Calu3 (cell line): ENCODE data around the gene NAV2. TPM values are rescaled to one million over a fixed set of nuclear protein-coding genes. Genes with fewer than 3 reads are reported as not detected.

Experiments
- BruUV-seq: library from RNA; stranded (reverse); fragments of 400-500 nt; replicated peaks from 2 replicates; lab custom pipeline; 2021; lab: Mats Ljungman, UMichigan
- CTCF ChIA-PET: fragments of 300-600 bp; sonication (Branson Sonifier 250); formaldehyde crosslinking; loops from one replicate; lab custom pipeline; 2022; ENCODE audit warnings: antibody characterized with exemption; lab: Charles Lee
- DNase-seq: peaks from one replicate; pipeline ENCODE4 v3.0.0; 2022
- H3K27ac Mint-ChIP-seq: one replicate; pipeline ENCODE4 v1.8.0; 2022; ENCODE audit warnings: mixed read lengths; ENCODE audit not compliant: unreplicated experiment
- H3K27me3 Mint-ChIP-seq: one replicate; pipeline ENCODE4 v1.8.0; 2022; ENCODE audit warnings: mixed read lengths; ENCODE audit not compliant: unreplicated experiment
- H3K36me3 Mint-ChIP-seq: one replicate; pipeline ENCODE4 v1.8.0; 2022; ENCODE audit warnings: mild to moderate bottlenecking, moderate library complexity, mixed read lengths; ENCODE audit not compliant: insufficient read depth, unreplicated experiment
- H3K4me1 Mint-ChIP-seq: one replicate; pipeline ENCODE4 v1.8.0; 2022; ENCODE audit warnings: mild to moderate bottlenecking, low read depth, mixed read lengths; ENCODE audit not compliant: unreplicated experiment
- H3K4me3 Mint-ChIP-seq: one replicate; pipeline ENCODE4 v1.8.0; 2022; ENCODE audit warnings: mild to moderate bottlenecking, low read depth, moderate library complexity, mixed read lengths; ENCODE audit not compliant: unreplicated experiment
- H3K9me3 Mint-ChIP-seq: one replicate; pipeline ENCODE4 v1.8.0; 2022; ENCODE audit warnings: low read depth, mixed read lengths; ENCODE audit not compliant: unreplicated experiment
- intact Hi-C: fragments of 100-400 bp; cut with micrococcal nuclease; formaldehyde crosslinking; loops from one replicate; pipeline ENCODE4 v1.10.0; 2022; ENCODE audit not compliant: unreplicated experiment
- total RNA-seq: library from RNA; stranded (reverse); gene quantifications from 2 replicates; pipeline ENCODE4 v1.2.3, GENCODE V29; 2022
- TF ChIP-seq, protein P1 (sequence below): fragments of 200-600 bp; IDR thresholded peaks from one replicate; pipeline ENCODE4 v1.8.0; 2022; ENCODE audit warnings: antibody characterized with exemption; ENCODE audit not compliant: unreplicated experiment

Gene NAV2
- total RNA-seq, 1 experiment from 2014 or later, result 21.4 TPM

DNA sequence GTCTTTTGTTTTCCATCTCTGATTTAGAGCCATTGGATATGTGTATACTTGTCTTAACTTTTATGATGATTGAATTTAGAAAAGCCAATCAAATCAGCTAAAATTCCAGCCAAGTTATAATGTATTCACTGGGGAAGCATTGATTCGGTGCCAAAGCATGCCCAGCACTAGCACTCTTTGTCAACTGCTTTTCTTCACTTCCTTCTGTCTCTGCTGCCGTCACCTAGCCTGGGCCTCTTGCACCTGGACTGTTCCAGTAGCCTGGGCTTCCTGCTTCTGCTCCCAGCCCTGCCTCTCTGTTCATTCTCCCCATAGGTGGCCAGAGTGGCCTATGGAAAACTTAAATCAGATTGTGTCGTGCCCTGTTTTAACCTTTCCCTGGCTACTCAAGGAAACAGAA lies 80.7 kb downstream of the NAV2 start:
- no peaks in the 10 kb centered on the region for H3K36me3 Mint-ChIP-seq
- intact Hi-C loops, result no loop called here

DNA sequence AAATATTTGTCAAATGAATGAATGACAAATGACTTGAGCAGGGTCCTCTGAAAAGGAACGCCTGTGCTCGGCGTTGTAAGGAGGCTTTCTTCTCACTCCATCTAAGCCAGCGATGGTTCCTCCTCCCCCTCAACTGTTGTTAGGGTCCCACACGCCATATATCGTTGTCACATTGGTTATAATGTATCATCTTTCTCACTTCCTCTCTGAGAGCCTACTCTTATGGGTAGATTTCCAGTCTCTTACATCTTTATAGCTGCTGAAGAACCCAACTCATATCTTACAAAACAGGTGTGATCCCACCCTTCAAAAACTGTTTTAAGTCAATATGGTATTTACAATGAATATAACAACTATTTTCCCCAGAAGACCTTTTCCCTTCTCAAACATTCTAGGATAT lies 81.5 kb downstream of the NAV2 start:
- BruUV-seq, result no TSS peak
- H3K4me3 Mint-ChIP-seq, result no peak overlapping the region

More for the DNA sequence above, 80.7 kb downstream of the NAV2 start:
- DNase-seq, result no peak
- peaks cover 9% of the 10 kb centered on the region for H3K4me1 Mint-ChIP-seq
- H3K27ac Mint-ChIP-seq, result no peak overlapping the region
- H3K27me3 Mint-ChIP-seq, result peaks cover 10% of the 10 kb centered on the region
- BruUV-seq, result no TSS peak
- no peaks in the 10 kb centered on the region for H3K9me3 Mint-ChIP-seq
- CTCF ChIA-PET, result no interaction called here
- TF ChIP-seq, protein P1, sequence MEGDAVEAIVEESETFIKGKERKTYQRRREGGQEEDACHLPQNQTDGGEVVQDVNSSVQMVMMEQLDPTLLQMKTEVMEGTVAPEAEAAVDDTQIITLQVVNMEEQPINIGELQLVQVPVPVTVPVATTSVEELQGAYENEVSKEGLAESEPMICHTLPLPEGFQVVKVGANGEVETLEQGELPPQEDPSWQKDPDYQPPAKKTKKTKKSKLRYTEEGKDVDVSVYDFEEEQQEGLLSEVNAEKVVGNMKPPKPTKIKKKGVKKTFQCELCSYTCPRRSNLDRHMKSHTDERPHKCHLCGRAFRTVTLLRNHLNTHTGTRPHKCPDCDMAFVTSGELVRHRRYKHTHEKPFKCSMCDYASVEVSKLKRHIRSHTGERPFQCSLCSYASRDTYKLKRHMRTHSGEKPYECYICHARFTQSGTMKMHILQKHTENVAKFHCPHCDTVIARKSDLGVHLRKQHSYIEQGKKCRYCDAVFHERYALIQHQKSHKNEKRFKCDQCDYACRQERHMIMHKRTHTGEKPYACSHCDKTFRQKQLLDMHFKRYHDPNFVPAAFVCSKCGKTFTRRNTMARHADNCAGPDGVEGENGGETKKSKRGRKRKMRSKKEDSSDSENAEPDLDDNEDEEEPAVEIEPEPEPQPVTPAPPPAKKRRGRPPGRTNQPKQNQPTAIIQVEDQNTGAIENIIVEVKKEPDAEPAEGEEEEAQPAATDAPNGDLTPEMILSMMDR, result no peak
- no peak overlapping the region for H3K4me3 Mint-ChIP-seq

DNA sequence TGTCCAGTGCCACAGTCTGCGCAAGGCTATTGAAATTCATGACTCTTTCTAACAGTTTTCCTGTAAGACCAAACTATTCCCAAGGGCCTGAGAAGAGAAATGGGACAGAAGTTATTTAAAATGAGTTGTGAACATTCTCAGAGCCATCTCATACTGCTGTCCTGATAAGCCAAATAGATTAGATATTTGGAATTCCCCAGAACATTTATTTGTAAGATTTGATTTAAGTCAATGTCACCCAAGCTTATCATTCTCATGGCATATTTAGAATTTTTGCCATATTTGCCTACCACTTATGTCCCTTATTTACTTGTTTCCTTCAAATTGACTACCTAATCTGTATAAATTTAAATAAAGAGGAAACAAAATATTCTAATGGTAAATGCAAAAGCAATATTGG lies 82.4 kb downstream of the NAV2 start:
- H3K27ac Mint-ChIP-seq, result no peak overlapping the region
- intact Hi-C loops, result no loop called here
- no TSS peak for BruUV-seq
- TF ChIP-seq, protein P1, result no peak
- no peak for DNase-seq
- H3K9me3 Mint-ChIP-seq, result no peaks in the 10 kb centered on the region
- peaks cover 10% of the 10 kb centered on the region for H3K4me1 Mint-ChIP-seq
- no peaks in the 10 kb centered on the region for H3K36me3 Mint-ChIP-seq
- no peak overlapping the region for H3K4me3 Mint-ChIP-seq
- H3K27me3 Mint-ChIP-seq, result no peaks in the 10 kb centered on the region
- CTCF ChIA-PET, result interaction anchor here (0.7 kb wide), 1 partner anchor 238 kb away, joined by 3 read pairs; no protein-coding TSS in a partner anchor

More for the DNA sequence above, 81.5 kb downstream of the NAV2 start:
- no peak overlapping the region for H3K27ac Mint-ChIP-seq
- CTCF ChIA-PET, result no interaction called here
- H3K4me1 Mint-ChIP-seq, result peaks cover 9% of the 10 kb centered on the region
- H3K36me3 Mint-ChIP-seq, result no peaks in the 10 kb centered on the region
- no peaks in the 10 kb centered on the region for H3K9me3 Mint-ChIP-seq
- DNase-seq, result no peak
- TF ChIP-seq, protein P1, result no peak
- intact Hi-C loops, result no loop called here
- peaks cover 1% of the 10 kb centered on the region for H3K27me3 Mint-ChIP-seq

DNA sequence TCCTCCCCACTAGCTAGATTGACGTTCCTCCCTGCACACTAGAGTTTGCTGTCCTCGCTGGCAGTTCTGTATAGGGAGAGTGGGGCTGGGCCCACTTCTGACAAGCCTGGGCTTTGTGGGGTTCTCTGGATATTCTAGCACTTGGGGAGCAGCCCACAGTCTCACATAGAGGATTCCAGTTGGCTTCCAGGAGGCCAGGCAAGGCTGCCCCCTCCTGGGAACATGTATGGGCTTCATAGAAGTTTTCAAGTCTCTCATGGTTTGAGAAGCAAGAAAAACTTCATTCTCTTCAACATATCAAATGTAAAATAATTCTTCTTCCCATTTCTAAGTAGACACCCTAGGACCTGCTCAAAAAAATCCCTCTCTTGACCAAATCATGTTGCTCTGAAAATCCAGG lies 87.5 kb downstream of the NAV2 start:
- intact Hi-C loops, result loop anchor here (2.0 kb wide), 1 partner anchor 57 kb away; no protein-coding TSS in a partner anchor
- no TSS peak for BruUV-seq
- H3K27ac Mint-ChIP-seq, result peak overlapping the region; percentile 10
- H3K9me3 Mint-ChIP-seq, result no peaks in the 10 kb centered on the region
- peaks cover 44% of the 10 kb centered on the region for H3K4me1 Mint-ChIP-seq
- TF ChIP-seq, protein P1, result no peak
- H3K4me3 Mint-ChIP-seq, result no peak overlapping the region
- no peaks in the 10 kb centered on the region for H3K27me3 Mint-ChIP-seq
- CTCF ChIA-PET, result interaction anchor here (0.5 kb wide), 1 partner anchor 41 kb away, joined by 4 read pairs; no protein-coding TSS in a partner anchor
- no peak for DNase-seq
- H3K36me3 Mint-ChIP-seq, result peaks cover 17% of the 10 kb centered on the region
